DND-41 (cell line): Measurements from ENCODE around the gene SLC48A1.

Source experiments
- ATAC-seq: fragments of 200-7000 bp; cut with Tn5 transposase; 3 replicates; pipeline ENCODE4 v1.9.1; 2021; ENCODE audit warnings: low read depth; ENCODE audit not compliant: insufficient read depth
- DNase-seq: peaks from one replicate; pipeline ENCODE4 v3.0.0-alpha.2; 2020
- H2AFZ ChIP-seq: 2 replicates; pipeline ENCODE4 v1.6.0; 2012; ENCODE audit warnings: low read depth, low read length
- H3K27ac ChIP-seq: 2 replicates; pipeline ENCODE4 v1.5.1; 2012; ENCODE audit warnings: low read length, inconsistent platforms
- H3K27me3 ChIP-seq: fragments of 200-600 bp; sonication (generic); 2 replicates; pipeline ENCODE4 v1.6.0; 2012; ENCODE audit warnings: low read length, mild to moderate bottlenecking, inconsistent platforms; ENCODE audit not compliant: insufficient read depth, poor library complexity
- H3K36me3 ChIP-seq: 2 replicates; pipeline ENCODE4 v1.5.1; 2012; ENCODE audit warnings: low read length, inconsistent platforms; ENCODE audit not compliant: insufficient read depth
- H3K4me1 ChIP-seq: 2 replicates; pipeline ENCODE4 v1.5.1; 2012; ENCODE audit warnings: mild to moderate bottlenecking, low read length; ENCODE audit not compliant: insufficient read depth
- H3K4me2 ChIP-seq: 2 replicates; pipeline ENCODE4 v1.6.0; 2012; ENCODE audit warnings: mild to moderate bottlenecking, moderate library complexity, low read length, inconsistent platforms; ENCODE audit not compliant: insufficient read depth
- H3K4me3 ChIP-seq, 2 experiments: fragments of 200-600 bp in 1 of 2; shearing (Covaris generic) in 1 of 2; 2 replicates each; pipeline ENCODE4 v1.5.1; 2012 to 2016; ENCODE audit warnings: inconsistent platforms in 2 of 2, low read length in 2 of 2, mild to moderate bottlenecking in 2 of 2, low read depth in 1 of 2, moderate library complexity in 1 of 2
- H3K79me2 ChIP-seq: 2 replicates; pipeline ENCODE4 v1.6.0; 2012; ENCODE audit warnings: low read length, inconsistent platforms; ENCODE audit not compliant: insufficient read depth
- H3K9ac ChIP-seq: 2 replicates; pipeline ENCODE4 v1.6.0; 2012; ENCODE audit warnings: low read depth, mild to moderate bottlenecking, inconsistent platforms, low read length, moderate library complexity
- H3K9me3 ChIP-seq: 2 replicates; pipeline ENCODE4 v1.5.1; 2012; ENCODE audit warnings: low read length, moderate library complexity, mild to moderate bottlenecking, inconsistent platforms; ENCODE audit not compliant: insufficient read depth, severe bottlenecking
- H4K20me1 ChIP-seq: 2 replicates; pipeline ENCODE4 v1.6.0; 2012; ENCODE audit warnings: low read length; ENCODE audit not compliant: insufficient read depth
- EZH2 ChIP-seq: IDR thresholded peaks from 3 replicates; pipeline ENCODE4 v1.6.1; 2012; ENCODE audit warnings: borderline replicate concordance, low read depth, mild to moderate bottlenecking, moderate library complexity, low read length, inconsistent platforms; ENCODE audit not compliant: severe bottlenecking
- TF ChIP-seq, protein P1 (sequence below): IDR thresholded peaks from 2 replicates; pipeline ENCODE4 v1.5.1; 2012; ENCODE audit warnings: borderline replicate concordance, low read length, moderate library complexity, mild to moderate bottlenecking; ENCODE audit not compliant: poor library complexity, severe bottlenecking; ENCODE audit errors: extremely low read depth

The SLC48A1 gene

DNA sequence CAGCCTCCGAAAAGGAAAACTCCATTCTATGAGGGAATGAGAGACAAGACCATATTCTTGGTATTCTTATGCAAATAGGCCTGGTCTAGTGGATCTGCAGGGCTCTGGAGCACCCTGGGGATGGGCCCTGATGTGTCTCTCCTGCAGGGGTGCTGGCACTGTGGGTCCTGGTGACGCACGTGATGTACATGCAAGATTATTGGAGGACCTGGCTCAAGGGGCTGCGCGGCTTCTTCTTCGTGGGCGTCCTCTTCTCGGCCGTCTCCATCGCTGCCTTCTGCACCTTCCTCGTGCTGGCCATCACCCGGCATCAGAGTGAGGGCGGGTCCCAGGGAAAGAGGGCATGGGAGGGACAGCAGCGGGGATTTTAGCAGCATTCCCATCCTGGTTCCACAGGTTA, 5.8 kb downstream of the SLC48A1 start:
- Histone ChIP-seq H3K9ac (no peak overlapping the region), H3K9me3 (no peaks in the 10 kb centered on the region), H4K20me1 (no peaks in the 10 kb centered on the region; the same call in 1 of the 2 replicates), H3K79me2 (no peaks in the 10 kb centered on the region), H3K4me2 (no peak overlapping the region), H3K4me1 (peaks cover 12% of the 10 kb centered on the region), H3K36me3 (peaks cover 3% of the 10 kb centered on the region; the same call in 1 of the 2 replicates), H3K27me3 (peaks cover 9% of the 10 kb centered on the region), H3K27ac (no peak overlapping the region), H2AFZ (no peak overlapping the region), H3K4me3 (no peak overlapping the region)
- DNase-seq (no peak), ATAC-seq (peak; percentile 1; the same call in 1 of the 3 replicates)
- no peak for TF ChIP-seq EZH2
- TF ChIP-seq, protein P1, sequence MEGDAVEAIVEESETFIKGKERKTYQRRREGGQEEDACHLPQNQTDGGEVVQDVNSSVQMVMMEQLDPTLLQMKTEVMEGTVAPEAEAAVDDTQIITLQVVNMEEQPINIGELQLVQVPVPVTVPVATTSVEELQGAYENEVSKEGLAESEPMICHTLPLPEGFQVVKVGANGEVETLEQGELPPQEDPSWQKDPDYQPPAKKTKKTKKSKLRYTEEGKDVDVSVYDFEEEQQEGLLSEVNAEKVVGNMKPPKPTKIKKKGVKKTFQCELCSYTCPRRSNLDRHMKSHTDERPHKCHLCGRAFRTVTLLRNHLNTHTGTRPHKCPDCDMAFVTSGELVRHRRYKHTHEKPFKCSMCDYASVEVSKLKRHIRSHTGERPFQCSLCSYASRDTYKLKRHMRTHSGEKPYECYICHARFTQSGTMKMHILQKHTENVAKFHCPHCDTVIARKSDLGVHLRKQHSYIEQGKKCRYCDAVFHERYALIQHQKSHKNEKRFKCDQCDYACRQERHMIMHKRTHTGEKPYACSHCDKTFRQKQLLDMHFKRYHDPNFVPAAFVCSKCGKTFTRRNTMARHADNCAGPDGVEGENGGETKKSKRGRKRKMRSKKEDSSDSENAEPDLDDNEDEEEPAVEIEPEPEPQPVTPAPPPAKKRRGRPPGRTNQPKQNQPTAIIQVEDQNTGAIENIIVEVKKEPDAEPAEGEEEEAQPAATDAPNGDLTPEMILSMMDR, result no peak

DNA sequence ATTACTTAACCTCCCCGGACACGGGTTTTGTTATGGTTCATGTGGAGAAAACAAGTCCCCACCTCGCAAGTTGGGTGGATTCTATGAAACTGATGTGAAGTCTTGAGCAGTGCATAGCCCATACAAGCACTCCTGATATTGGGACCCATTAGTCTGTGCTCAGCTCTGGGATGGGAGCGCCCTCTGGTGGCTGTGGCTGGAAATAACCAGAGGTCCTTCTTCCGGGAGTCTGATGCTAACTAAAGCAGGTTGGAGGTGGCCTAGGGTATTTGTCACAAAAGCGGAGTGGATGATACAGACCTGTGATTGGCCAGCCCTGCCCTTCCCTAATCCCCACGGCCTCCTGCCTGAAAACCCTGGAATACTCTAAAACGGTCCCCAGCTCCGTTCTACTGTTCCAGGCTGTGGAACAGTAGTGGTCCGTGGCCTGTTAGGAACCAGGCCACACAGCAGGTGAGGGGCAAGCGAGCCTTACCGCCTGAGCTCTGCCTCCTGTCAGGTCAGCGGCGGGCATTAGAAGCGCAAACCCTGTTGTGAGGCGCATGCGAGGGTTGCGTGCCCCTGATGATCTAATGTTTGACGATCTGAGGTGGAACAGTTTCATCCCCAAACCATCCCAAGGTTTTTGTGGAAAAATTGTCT, 6.4 kb downstream of the SLC48A1 start:
- no peak for TF ChIP-seq EZH2
- TF ChIP-seq, protein P1, result peak; percentile 97
- Histone ChIP-seq H3K4me3 (no peak overlapping the region), H3K4me1 (peaks cover 6% of the 10 kb centered on the region), H2AFZ (peak overlapping the region; percentile 10; the same call in 1 of the 2 replicates), H3K36me3 (peaks cover 3% of the 10 kb centered on the region; the same call in 1 of the 2 replicates), H3K4me2 (no peak overlapping the region), H3K9ac (no peak overlapping the region), H3K27me3 (peaks cover 3% of the 10 kb centered on the region), H4K20me1 (no peaks in the 10 kb centered on the region; the same call in 1 of the 2 replicates), H3K9me3 (no peaks in the 10 kb centered on the region), H3K27ac (no peak overlapping the region), H3K79me2 (no peaks in the 10 kb centered on the region)
- peak; percentile 93 for ATAC-seq
- peak; percentile 91 for DNase-seq

DNA sequence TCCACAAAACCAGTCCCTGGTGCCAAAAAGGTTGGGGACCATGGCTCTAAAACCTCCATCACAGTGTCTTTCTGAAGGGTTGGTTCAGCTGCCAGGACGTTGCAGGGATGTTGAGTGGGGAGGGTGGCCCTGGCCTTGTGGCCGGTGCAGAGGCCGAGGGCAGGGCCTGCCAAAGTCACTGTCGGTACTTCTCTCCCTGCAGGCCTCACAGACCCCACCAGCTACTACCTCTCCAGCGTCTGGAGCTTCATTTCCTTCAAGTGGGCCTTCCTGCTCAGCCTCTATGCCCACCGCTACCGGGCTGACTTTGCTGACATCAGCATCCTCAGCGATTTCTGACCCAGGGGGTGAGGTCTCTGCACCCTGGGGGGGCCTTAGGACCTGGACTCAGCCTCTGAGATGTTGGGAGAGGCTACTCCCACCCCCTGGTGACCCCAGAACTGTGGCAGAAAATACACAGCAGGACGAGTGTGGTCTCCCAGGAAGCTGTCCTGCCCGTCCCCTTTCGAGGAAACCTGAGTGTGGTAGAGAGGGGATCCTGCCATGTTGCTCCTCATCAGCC, 7.0 kb downstream of the SLC48A1 start:
- ATAC-seq (no peak), DNase-seq (no peak)
- no peaks in the 10 kb centered on the region for H3K9me3 ChIP-seq
- no peaks in the 10 kb centered on the region; the same call in 1 of the 2 replicates for H4K20me1 ChIP-seq
- H3K36me3 ChIP-seq, result peaks cover 8% of the 10 kb centered on the region; the same call in 1 of the 2 replicates
- H3K4me2 ChIP-seq, result no peak overlapping the region
- H3K9ac ChIP-seq, result no peak overlapping the region
- H3K4me3 ChIP-seq, result no peak overlapping the region
- no peak for TF ChIP-seq EZH2
- TF ChIP-seq, protein P1, result no peak
- no peak overlapping the region for H2AFZ ChIP-seq
- no peaks in the 10 kb centered on the region for H3K79me2 ChIP-seq
- no peak overlapping the region for H3K27ac ChIP-seq
- H3K27me3 ChIP-seq, result no peaks in the 10 kb centered on the region
- H3K4me1 ChIP-seq, result peaks cover under 1% of the 10 kb centered on the region; the same call in 1 of the 2 replicates
